ENCODE results near the gene ANKRD2. TPM values are rescaled to one million over a fixed set of nuclear protein-coding genes. Genes with fewer than 3 reads are reported as not detected.

ANKRD2 gene
- total and polyA plus RNA-seq, 2 donors (not counting 3 experiments of a cell fraction or from before 2014, with no cell fraction given) = 1.6 to 1.8 TPM

DNA sequence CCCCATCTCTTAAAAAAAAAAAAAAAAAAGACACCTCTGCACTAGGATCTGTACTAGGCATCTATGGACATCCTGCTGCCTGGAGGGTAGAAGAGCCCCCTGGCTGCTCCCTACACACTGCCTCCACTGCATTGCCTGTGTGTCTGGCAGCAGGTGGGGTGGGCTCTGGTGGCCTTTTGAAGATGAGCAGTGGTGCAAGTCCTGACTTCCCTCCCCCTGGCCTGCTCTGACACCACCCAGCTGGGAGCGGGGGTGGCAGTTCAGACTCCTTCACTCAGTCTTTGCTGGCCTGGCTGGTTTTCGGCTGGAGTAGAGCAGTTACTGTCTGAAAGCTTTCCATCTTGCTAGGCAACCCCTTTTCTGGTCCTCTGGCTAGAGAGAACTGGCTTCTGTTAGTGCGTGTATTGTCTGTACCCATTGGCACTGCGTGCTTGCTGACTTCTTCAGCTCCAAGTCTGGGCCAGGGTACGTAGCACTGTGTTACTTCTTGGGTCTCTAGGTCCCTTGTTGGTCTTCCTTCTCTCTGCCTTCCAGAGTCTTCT lies 34.6 kb downstream of the ANKRD2 start:
- FAIRE-seq = no peak

More for the DNA sequence above, 34.6 kb downstream of the ANKRD2 start:
- BruUV-seq (replicated peaks) = no TSS peak
- Histone ChIP-seq H2AFZ (ENCODE audit: low read depth, low read length) (no peak overlapping the region), H3K9ac (replicated peaks; ENCODE audit: extremely low read depth, insufficient read depth, low read length) (no peak overlapping the region), H3K36me3 (ENCODE audit: control insufficient read depth in 2 of 2, extremely low read depth in 1 of 2, insufficient read depth in 2 of 2, low read length in 2 of 2) (no peaks in the 10 kb centered on the region), H3K9me3 (replicated peaks; ENCODE audit: control insufficient read depth, insufficient read depth, low read length) (no peaks in the 10 kb centered on the region), H3K27me3 (ENCODE audit: control insufficient read depth in 2 of 2, insufficient read depth in 2 of 2, low read length in 2 of 2) (no peaks in the 10 kb centered on the region), H3K79me2 (ENCODE audit: control insufficient read depth, insufficient read depth, low read length) (no peaks in the 10 kb centered on the region), H3K27ac (ENCODE audit: insufficient read depth, low read depth, low read length) (no peak overlapping the region), H3K4me2 (ENCODE audit: insufficient read depth, low read length) (no peak overlapping the region), H3K4me1 (ENCODE audit: control insufficient read depth, extremely low read depth, insufficient read depth, low read length) (no peaks in the 10 kb centered on the region), H4K20me1 (replicated peaks; ENCODE audit: control insufficient read depth, extremely low read depth, insufficient read depth, low read length) (no peaks in the 10 kb centered on the region), H3K9me1 (replicated peaks; ENCODE audit: control insufficient read depth, extremely low read depth, insufficient read depth, low read length) (no peaks in the 10 kb centered on the region), H3K4me3 (replicated peaks in 1 of 3; ENCODE audit: insufficient read depth in 1 of 3, low read depth in 1 of 3, low read length in 3 of 3) (no peak overlapping the region)
- ChIA-PET POLR2A (no interaction called here), CTCF (interaction anchor here (2.2 kb wide), 1 partner anchor 35 kb away, joined by 14 read pairs; the partner anchor contains the start of gene ANKRD2)
- TF ChIP-seq EZH2 (IDR thresholded peaks at IDR 0.05; ENCODE audit: borderline replicate concordance, low read depth, low read length, severe bottlenecking) (no peak), POLR2A (IDR thresholded peaks at IDR 0.05; ENCODE audit: low read depth, low read length) (no peak), FOS (IDR thresholded peaks at IDR 0.05; ENCODE audit: borderline replicate concordance, insufficient read depth, low read length) (no peak), GATA2 (IDR thresholded peaks at IDR 0.05; ENCODE audit: insufficient read depth, insufficient read length, low read depth, low read length) (no peak), JUN (IDR thresholded peaks at IDR 0.05; ENCODE audit: borderline replicate concordance, insufficient read depth, insufficient read length, low read depth) (no peak), POLR2AphosphoS5 (IDR thresholded peaks at IDR 0.05; ENCODE audit: insufficient read depth, low read depth, low read length) (no peak), MYC (IDR thresholded peaks at IDR 0.05; ENCODE audit: low read depth, low read length) (no peak)
- TF ChIP-seq, protein P1, sequence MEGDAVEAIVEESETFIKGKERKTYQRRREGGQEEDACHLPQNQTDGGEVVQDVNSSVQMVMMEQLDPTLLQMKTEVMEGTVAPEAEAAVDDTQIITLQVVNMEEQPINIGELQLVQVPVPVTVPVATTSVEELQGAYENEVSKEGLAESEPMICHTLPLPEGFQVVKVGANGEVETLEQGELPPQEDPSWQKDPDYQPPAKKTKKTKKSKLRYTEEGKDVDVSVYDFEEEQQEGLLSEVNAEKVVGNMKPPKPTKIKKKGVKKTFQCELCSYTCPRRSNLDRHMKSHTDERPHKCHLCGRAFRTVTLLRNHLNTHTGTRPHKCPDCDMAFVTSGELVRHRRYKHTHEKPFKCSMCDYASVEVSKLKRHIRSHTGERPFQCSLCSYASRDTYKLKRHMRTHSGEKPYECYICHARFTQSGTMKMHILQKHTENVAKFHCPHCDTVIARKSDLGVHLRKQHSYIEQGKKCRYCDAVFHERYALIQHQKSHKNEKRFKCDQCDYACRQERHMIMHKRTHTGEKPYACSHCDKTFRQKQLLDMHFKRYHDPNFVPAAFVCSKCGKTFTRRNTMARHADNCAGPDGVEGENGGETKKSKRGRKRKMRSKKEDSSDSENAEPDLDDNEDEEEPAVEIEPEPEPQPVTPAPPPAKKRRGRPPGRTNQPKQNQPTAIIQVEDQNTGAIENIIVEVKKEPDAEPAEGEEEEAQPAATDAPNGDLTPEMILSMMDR (IDR thresholded peaks at IDR 0.05; ENCODE audit: extremely low read depth in 1 of 2, insufficient read depth in 1 of 2, low read depth in 1 of 2, low read length in 2 of 2) = no peak
- TF ChIP-seq, protein P2, sequence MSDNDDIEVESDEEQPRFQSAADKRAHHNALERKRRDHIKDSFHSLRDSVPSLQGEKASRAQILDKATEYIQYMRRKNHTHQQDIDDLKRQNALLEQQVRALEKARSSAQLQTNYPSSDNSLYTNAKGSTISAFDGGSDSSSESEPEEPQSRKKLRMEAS (IDR thresholded peaks at IDR 0.05; ENCODE audit: insufficient read depth, insufficient read length) = no peak
- DNase-seq (ENCODE audit: low read depth, low spot score) = no peak
- dilution Hi-C loops (cut with MboI; ENCODE audit: extremely low pct_ligation_motif_present, low sequenced_read_pairs) (no loop called here), intact Hi-C loops (cut with micrococcal nuclease) (no loop called here)

All from endothelial cell of umbilical vein (primary cell).